Liver (tissue), 2 donors: ENCODE results near the gene LRRC27.

Experiments used
- EGR1 ChIP-seq, 2 donors: IDR thresholded peaks; 2 replicates each; pipeline ENCODE4 v1.6.1; 2016 to 2018; ENCODE audit warnings: antibody characterized with exemption in 2 of 2, low read depth in 2 of 2
- GABPA ChIP-seq, 2 donors: IDR thresholded peaks in 1 of 2; conservative IDR thresholded peaks in 1 of 2; 2 replicates each; pipeline ENCODE4 v1.6.1; 2016; ENCODE audit warnings: antibody characterized with exemption in 2 of 2, mild to moderate bottlenecking in 1 of 2, moderate library complexity in 1 of 2
- donor health status: healthy.

DNA sequence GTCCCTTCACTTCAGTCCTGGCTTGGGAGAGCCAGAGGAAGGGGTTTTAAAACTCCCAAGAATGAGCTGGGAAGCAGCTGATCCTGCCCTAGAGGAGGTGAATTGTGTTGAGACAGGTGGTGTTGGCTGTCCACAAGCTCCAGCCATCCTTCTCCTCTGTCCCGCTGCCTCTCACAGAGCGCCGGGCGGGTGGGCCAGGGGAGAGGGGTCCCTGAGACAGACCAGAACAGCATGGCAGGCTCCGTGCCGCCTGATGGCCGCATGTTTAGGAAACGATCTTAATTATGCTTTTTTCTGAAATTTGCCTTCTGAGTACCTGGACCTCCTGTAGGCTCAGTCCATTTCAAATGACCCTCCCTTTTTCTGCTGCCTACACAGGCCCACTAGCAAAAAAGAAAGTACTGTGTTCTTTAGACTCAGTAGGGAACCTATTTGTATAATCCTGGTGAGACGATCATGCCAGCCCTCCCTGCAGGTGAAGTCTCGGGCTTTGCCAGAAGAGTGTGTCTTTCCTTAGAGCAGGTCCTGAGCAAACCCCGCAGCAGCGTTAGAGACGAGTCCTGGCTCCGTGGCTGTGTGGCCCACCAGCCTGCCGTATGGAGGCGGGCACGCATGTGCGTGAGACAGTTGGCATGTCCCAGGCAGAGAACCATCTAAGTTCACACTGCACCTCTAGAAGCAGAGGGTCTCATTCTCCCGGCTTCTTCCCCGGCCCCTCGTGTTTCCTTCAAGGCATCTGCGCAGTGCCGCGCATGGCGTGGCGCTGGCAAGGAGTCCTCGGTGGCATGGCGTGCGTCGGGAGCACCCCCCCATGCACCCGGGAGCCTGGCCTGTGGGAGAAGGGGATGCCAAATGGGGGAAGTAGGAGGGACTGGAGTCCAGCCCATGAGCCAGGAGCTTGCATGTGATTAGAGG, 38.7 kb downstream of the LRRC27 start:
- no peak for TF ChIP-seq EGR1 (IDR thresholded peaks at IDR 0.05; ENCODE audit: low read depth in 2 of 2)
- TF ChIP-seq GABPA (IDR thresholded peaks at IDR 0.05 in 1 of 2, conservative IDR thresholded peaks at IDR 0.05 in 1 of 2): no peak
